ENCODE results near the gene HIPK3.

- TF ChIP-seq CTCF (IDR thresholded peaks at IDR 0.05; ENCODE audit: extremely low read depth in 1 of 2, insufficient read depth in 1 of 2, low read depth in 1 of 2, low read length in 2 of 2) (peak in 1 of 2 donors; percentile 34), POLR2A (IDR thresholded peaks at IDR 0.05; ENCODE audit: low read depth, low read length) (peak; percentile 85), EZH2 (IDR thresholded peaks at IDR 0.05; ENCODE audit: borderline replicate concordance, low read depth, low read length, severe bottlenecking) (no peak), MAX (IDR thresholded peaks at IDR 0.05; ENCODE audit: insufficient read depth, insufficient read length) (no peak)
Measured at GRCh38 chr11:33257160-33257896, at the start of gene HIPK3.
